ENCODE data around the gene GHRHR. TPM values are rescaled to one million over a fixed set of nuclear protein-coding genes. Genes with fewer than 3 reads are reported as not detected.

Gene GHRHR
- total and polyA plus RNA-seq, 2 experiments from 2014 or later = 12.2 TPM; not detected in 1

DNA sequence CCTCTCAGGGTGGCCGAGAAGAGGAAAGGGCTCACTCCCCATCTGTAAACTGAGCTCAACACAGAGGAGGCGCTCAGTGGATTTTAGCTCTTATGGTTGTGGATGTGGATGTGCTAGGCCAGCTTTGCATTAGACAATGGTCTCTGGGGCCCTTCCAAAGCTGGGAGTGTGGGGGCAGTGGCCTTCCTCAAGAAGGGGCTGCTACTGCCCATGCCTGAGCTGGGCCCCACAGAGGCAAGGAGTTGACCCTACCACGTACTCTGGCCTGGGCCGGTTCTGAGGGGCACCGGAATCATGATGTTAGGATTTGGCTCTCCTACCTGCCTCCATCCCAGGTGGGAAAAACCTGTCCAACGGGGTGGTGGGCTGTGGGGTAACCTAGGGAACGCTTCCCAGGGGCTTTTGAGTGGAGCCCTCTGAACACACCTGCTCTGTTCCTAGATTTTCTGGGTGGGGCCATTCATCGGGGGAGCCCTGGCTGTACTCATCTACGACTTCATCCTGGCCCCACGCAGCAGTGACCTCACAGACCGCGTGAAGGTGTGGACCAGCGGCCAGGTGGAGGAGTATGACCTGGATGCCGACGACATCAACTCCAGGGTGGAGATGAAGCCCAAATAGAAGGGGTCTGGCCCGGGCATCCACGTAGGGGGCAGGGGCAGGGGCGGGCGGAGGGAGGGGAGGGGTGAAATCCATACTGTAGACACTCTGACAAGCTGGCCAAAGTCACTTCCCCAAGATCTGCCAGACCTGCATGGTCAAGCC, 40.6 kb upstream of the GHRHR start:
- Histone ChIP-seq H3K9me3 (ENCODE audit: low read depth) (no peaks in the 10 kb centered on the region), H3K4me3 (no peak overlapping the region), H2AFZ (no peak overlapping the region), H3K9me2 (replicated peaks; ENCODE audit: insufficient read depth) (no peaks in the 10 kb centered on the region), H3K4me1 (ENCODE audit: insufficient read depth) (peaks cover 3% of the 10 kb centered on the region), H3K27me3 (no peaks in the 10 kb centered on the region), H3K4me2 (no peak overlapping the region), H3K36me3 (replicated peaks; ENCODE audit: insufficient read depth, low read depth) (no peaks in the 10 kb centered on the region), H4K20me1 (ENCODE audit: insufficient read depth, poor library complexity, severe bottlenecking) (no peaks in the 10 kb centered on the region), H3K79me2 (no peaks in the 10 kb centered on the region), H3K27ac (no peak overlapping the region)
- 92% methylated on average over 16 of the region's 19 CpGs for WGBS (ENCODE audit: low lambda C conversion rate, missing lambda C conversion rate)
- DNase-seq (ENCODE audit: low spot score) = no peak
- TF ChIP-seq, protein P1, sequence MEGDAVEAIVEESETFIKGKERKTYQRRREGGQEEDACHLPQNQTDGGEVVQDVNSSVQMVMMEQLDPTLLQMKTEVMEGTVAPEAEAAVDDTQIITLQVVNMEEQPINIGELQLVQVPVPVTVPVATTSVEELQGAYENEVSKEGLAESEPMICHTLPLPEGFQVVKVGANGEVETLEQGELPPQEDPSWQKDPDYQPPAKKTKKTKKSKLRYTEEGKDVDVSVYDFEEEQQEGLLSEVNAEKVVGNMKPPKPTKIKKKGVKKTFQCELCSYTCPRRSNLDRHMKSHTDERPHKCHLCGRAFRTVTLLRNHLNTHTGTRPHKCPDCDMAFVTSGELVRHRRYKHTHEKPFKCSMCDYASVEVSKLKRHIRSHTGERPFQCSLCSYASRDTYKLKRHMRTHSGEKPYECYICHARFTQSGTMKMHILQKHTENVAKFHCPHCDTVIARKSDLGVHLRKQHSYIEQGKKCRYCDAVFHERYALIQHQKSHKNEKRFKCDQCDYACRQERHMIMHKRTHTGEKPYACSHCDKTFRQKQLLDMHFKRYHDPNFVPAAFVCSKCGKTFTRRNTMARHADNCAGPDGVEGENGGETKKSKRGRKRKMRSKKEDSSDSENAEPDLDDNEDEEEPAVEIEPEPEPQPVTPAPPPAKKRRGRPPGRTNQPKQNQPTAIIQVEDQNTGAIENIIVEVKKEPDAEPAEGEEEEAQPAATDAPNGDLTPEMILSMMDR (IDR thresholded peaks at IDR 0.05; ENCODE audit: poor library complexity) = no peak
- TF ChIP-seq EZH2 (IDR thresholded peaks at IDR 0.05; ENCODE audit: borderline replicate concordance) (no peak), EZH2phosphoT487 (IDR thresholded peaks at IDR 0.05; ENCODE audit: low read depth, severe bottlenecking, unreplicated experiment) (no peak)

DNA sequence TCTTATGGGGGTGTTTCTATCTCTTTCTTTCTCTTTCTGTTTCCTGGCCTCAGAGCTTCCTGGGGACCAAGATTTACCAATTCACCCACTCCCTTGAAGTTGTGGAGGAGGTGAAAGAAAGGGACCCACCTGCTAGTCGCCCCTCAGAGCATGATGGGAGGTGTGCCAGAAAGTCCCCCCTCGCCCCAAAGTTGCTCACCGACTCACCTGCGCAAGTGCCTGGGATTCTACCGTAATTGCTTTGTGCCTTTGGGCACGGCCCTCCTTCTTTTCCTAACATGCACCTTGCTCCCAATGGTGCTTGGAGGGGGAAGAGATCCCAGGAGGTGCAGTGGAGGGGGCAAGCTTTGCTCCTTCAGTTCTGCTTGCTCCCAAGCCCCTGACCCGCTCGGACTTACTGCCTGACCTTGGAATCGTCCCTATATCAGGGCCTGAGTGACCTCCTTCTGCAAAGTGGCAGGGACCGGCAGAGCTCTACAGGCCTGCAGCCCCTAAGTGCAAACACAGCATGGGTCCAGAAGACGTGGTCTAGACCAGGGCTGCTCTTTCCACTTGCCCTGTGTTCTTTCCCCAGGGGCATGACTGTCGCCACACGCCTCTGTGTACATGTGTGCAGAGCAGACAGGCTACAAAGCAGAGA, 39.9 kb upstream of the GHRHR start:
- H3K4me2 ChIP-seq = no peak overlapping the region
- WGBS (ENCODE audit: low lambda C conversion rate, missing lambda C conversion rate) = 90% methylated on average over 13 of the region's 13 CpGs
- H2AFZ ChIP-seq = no peak overlapping the region
- no peaks in the 10 kb centered on the region for H3K27me3 ChIP-seq
- H3K36me3 ChIP-seq (replicated peaks; ENCODE audit: insufficient read depth, low read depth) = no peaks in the 10 kb centered on the region
- H3K4me1 ChIP-seq (ENCODE audit: insufficient read depth) = peaks cover 3% of the 10 kb centered on the region
- H4K20me1 ChIP-seq (ENCODE audit: insufficient read depth, poor library complexity, severe bottlenecking) = no peaks in the 10 kb centered on the region
- no peak overlapping the region for H3K4me3 ChIP-seq
- DNase-seq (ENCODE audit: low spot score) = no peak
- no peaks in the 10 kb centered on the region for H3K9me2 ChIP-seq (replicated peaks; ENCODE audit: insufficient read depth)
- TF ChIP-seq EZH2 (IDR thresholded peaks at IDR 0.05; ENCODE audit: borderline replicate concordance) = no peak
- TF ChIP-seq EZH2phosphoT487 (IDR thresholded peaks at IDR 0.05; ENCODE audit: low read depth, severe bottlenecking, unreplicated experiment) = no peak
- TF ChIP-seq, protein P1 (IDR thresholded peaks at IDR 0.05; ENCODE audit: poor library complexity) = no peak
- H3K79me2 ChIP-seq = no peaks in the 10 kb centered on the region
- H3K27ac ChIP-seq = no peak overlapping the region
- H3K9me3 ChIP-seq (ENCODE audit: low read depth) = no peaks in the 10 kb centered on the region

DNA sequence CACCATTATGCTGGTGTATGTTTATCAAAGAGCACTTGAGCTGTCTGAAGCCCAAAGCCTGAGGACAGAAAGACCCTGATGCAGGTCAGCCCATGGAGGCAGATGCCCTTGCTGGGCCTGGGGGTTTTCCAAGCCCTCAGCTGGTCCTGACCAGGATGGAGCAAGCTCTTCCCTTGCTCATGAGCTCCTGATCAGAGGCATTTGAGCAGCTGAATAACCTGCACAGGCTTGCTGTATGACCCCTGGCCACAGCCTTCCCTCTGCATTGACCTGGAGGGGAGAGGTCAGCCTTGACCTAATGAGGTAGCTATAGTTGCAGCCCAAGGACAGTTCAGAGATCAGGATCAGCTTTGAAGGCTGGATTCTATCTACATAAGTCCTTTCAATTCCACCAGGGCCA, 39.1 kb upstream of the GHRHR start:
- TF ChIP-seq, protein P1 (IDR thresholded peaks at IDR 0.05; ENCODE audit: poor library complexity) = no peak
- no peak for TF ChIP-seq EZH2 (IDR thresholded peaks at IDR 0.05; ENCODE audit: borderline replicate concordance)
- TF ChIP-seq EZH2phosphoT487 (IDR thresholded peaks at IDR 0.05; ENCODE audit: low read depth, severe bottlenecking, unreplicated experiment) = no peak
- Histone ChIP-seq H3K79me2 (no peaks in the 10 kb centered on the region), H3K4me2 (no peak overlapping the region), H3K9me3 (ENCODE audit: low read depth) (no peaks in the 10 kb centered on the region), H3K27ac (no peak overlapping the region), H2AFZ (no peak overlapping the region), H3K4me1 (ENCODE audit: insufficient read depth) (peaks cover 3% of the 10 kb centered on the region), H3K36me3 (replicated peaks; ENCODE audit: insufficient read depth, low read depth) (no peaks in the 10 kb centered on the region), H3K9me2 (replicated peaks; ENCODE audit: insufficient read depth) (no peaks in the 10 kb centered on the region), H3K4me3 (no peak overlapping the region), H3K27me3 (no peaks in the 10 kb centered on the region), H4K20me1 (ENCODE audit: insufficient read depth, poor library complexity, severe bottlenecking) (no peaks in the 10 kb centered on the region)
- DNase-seq (ENCODE audit: low spot score) = no peak

All from hepatocyte (in vitro differentiated cells).